SIG-M5 treated with dmso at 0.1 percent for 504 hours (cell line): ENCODE data around the gene COX11.

Source experiments
- DNase-seq: peaks from one replicate; lab custom pipeline; 2025; ENCODE audit not compliant: unreplicated experiment; lab: John Stamatoyannopoulos, UW

The COX11 gene

GRCh38 chr17:54968262-54968987 is at the start of gene COX11, which contains the start of gene STXBP4:
COX11 (minus strand) TSS chr17:54968654; CDS start chr17:54968646, 8 bp downstream.
STXBP4 (plus strand) TSS chr17:54968765; CDS start chr17:54986220, 17,455 bp downstream.
- DNase-seq = peak; percentile 96

- DNase-seq = peak; percentile 31
Observed at GRCh38 chr17:55005520-55005919, 37.1 kb upstream of the COX11 start.

- no peak for DNase-seq
Observed at GRCh38 chr17:55004484-55004883, 36.0 kb upstream of the COX11 start.

GRCh38 chr17:55002458-55002857 is 34.0 kb upstream of the COX11 start:
- no peak for DNase-seq

- DNase-seq = no peak
Observed at GRCh38 chr17:54996441-54996840, 28.0 kb upstream of the COX11 start.

GRCh38 chr17:54992797-54993639 is 24.6 kb upstream of the COX11 start:
- DNase-seq = peak; percentile 73

- DNase-seq = no peak
Observed at GRCh38 chr17:54991567-54991966, 23.1 kb upstream of the COX11 start.

GRCh38 chr17:54990118-54990517 is 21.7 kb upstream of the COX11 start:
- DNase-seq = no peak

GRCh38 chr17:54985476-54985875 is 17.0 kb upstream of the COX11 start:
- DNase-seq = no peak

GRCh38 chr17:54983260-54983659 is 14.8 kb upstream of the COX11 start:
- no peak for DNase-seq

GRCh38 chr17:54982399-54982798 is 13.9 kb upstream of the COX11 start:
- no peak for DNase-seq

- DNase-seq = no peak
Observed at GRCh38 chr17:54980375-54980774, 11.9 kb upstream of the COX11 start.

GRCh38 chr17:54979657-54980056 is 11.2 kb upstream of the COX11 start:
- DNase-seq = no peak

GRCh38 chr17:54977744-54978143 is 9.3 kb upstream of the COX11 start:
- DNase-seq = no peak

- DNase-seq = no peak
Observed at GRCh38 chr17:54976316-54976715, 7.9 kb upstream of the COX11 start.

- no peak for DNase-seq
Observed at GRCh38 chr17:54974759-54975158, 6.3 kb upstream of the COX11 start.

- no peak for DNase-seq
Observed at GRCh38 chr17:54972406-54973138, 4.1 kb upstream of the COX11 start.

- DNase-seq = no peak
Observed at GRCh38 chr17:54971901-54972300, 3.4 kb upstream of the COX11 start.

- no peak for DNase-seq
Observed at GRCh38 chr17:54971147-54971546, 2.7 kb upstream of the COX11 start.

GRCh38 chr17:54969658-54970572 is 1.5 kb upstream of the COX11 start:
- DNase-seq = no peak

GRCh38 chr17:54968988-54969332 is 506 bp upstream of the COX11 start:
- peak; percentile 34 for DNase-seq
